AG04449 (cell line): ENCODE data around the gene CYP4A11.
"Not testable (repeated sequence)": the region's sequence is repeated elsewhere in the genome, so short reads cannot be mapped to it uniquely, and the experiment has no call there.

Experiments used
- CTCF ChIA-PET: fragments of 350-600 bp; formaldehyde crosslinking; extraction: SDS; loops from one replicate; lab custom pipeline; 2021; ENCODE audit warnings: antibody characterized with exemption; lab: Yijun Ruan, JAX
- POLR2A ChIA-PET: fragments of 400-600, 350-600 bp; formaldehyde crosslinking; extraction: SDS; loops from one replicate; lab custom pipeline; 2020; ENCODE audit warnings: antibody characterized with exemption, inconsistent platforms; lab: Yijun Ruan, JAX
- DNase-seq: peaks from one replicate; pipeline ENCODE4 v3.0.0-alpha.2; 2010; ENCODE audit warnings: low read depth, low spot score
- H3K4me3 ChIP-seq: 2 replicates; pipeline ENCODE4 v1.5.1; 2011; ENCODE audit warnings: low read depth, mild to moderate bottlenecking, control low read depth, low read length
- CTCF ChIP-seq: IDR thresholded peaks from one replicate; pipeline ENCODE4 v1.5.1; 2011; ENCODE audit warnings: mild to moderate bottlenecking, moderate library complexity, low read length, control low read depth, inconsistent platforms; ENCODE audit not compliant: insufficient read depth; ENCODE audit errors: missing control alignments

Gene CYP4A11

GRCh38 chr1:46940307-46940706 lies 969 bp downstream of the CYP4A11 start:
- no peak overlapping the region for H3K4me3 ChIP-seq
- DNase-seq: no peak
- CTCF ChIA-PET: no interaction called here
- no peak for TF ChIP-seq CTCF
- POLR2A ChIA-PET: no interaction called here

GRCh38 chr1:46937270-46937669 lies 4.0 kb downstream of the CYP4A11 start:
- CTCF ChIA-PET: no interaction called here
- H3K4me3 ChIP-seq: no peak overlapping the region
- POLR2A ChIA-PET: no interaction called here
- DNase-seq: no peak
- TF ChIP-seq CTCF: no peak

- CTCF ChIA-PET: no interaction called here
- TF ChIP-seq CTCF: no peak
- DNase-seq: no peak
- no peak overlapping the region for H3K4me3 ChIP-seq
- POLR2A ChIA-PET: no interaction called here
Observed at GRCh38 chr1:46936788-46937187, 4.5 kb downstream of the CYP4A11 start.

- DNase-seq, POLR2A ChIA-PET, CTCF ChIA-PET, H3K4me3 ChIP-seq: not testable (repeated sequence)
- peak; percentile 6 for TF ChIP-seq CTCF
Observed at GRCh38 chr1:46934852-46935251, 6.4 kb downstream of the CYP4A11 start.

GRCh38 chr1:46932020-46932419 lies 9.3 kb downstream of the CYP4A11 start:
- H3K4me3 ChIP-seq, POLR2A ChIA-PET, CTCF ChIA-PET, DNase-seq: not testable (repeated sequence)

- POLR2A ChIA-PET: no interaction called here
- H3K4me3 ChIP-seq: no peak overlapping the region
- no peak for TF ChIP-seq CTCF
Observed at GRCh38 chr1:46931151-46931550, 10.1 kb downstream of the CYP4A11 start.

GRCh38 chr1:46927249-46927835 lies 13.9 kb downstream of the CYP4A11 start:
- ChIA-PET POLR2A (no interaction called here), CTCF (no interaction called here)
- DNase-seq: no peak
- no peak overlapping the region for H3K4me3 ChIP-seq
- no peak for TF ChIP-seq CTCF

More at GRCh38 chr1:46931151-46931550, 10.1 kb downstream of the CYP4A11 start:
- CTCF ChIA-PET: no interaction called here
- no peak for DNase-seq
